GM12891 (cell line): Measurements from ENCODE around the gene SHROOM3.

Experiments used
- POLR2A ChIP-seq: IDR thresholded peaks from 2 replicates; pipeline ENCODE4 v1.6.1; 2011; ENCODE audit warnings: low read depth, low read length, control low read depth
- POLR2AphosphoS5 ChIP-seq: IDR thresholded peaks from 2 replicates; pipeline ENCODE4 v1.6.1; 2011; ENCODE audit warnings: low read depth, low read length, control low read depth
- POU2F2 ChIP-seq: IDR thresholded peaks from 2 replicates; pipeline ENCODE4 v1.6.1; 2011; ENCODE audit warnings: low read depth, mild to moderate bottlenecking, control low read depth, low read length, moderate library complexity
- SPI1 ChIP-seq: IDR thresholded peaks from 2 replicates; pipeline ENCODE4 v1.6.1; 2011; ENCODE audit warnings: low read depth, low read length, control low read depth
- TAF1 ChIP-seq: IDR thresholded peaks from 2 replicates; pipeline ENCODE4 v1.6.1; 2011; ENCODE audit warnings: low read depth, low read length, control low read depth

GRCh38 chr4:76737180-76737579 lies 302.2 kb downstream of the SHROOM3 start:
- TF ChIP-seq POLR2A (no peak), POLR2AphosphoS5 (no peak), TAF1 (no peak), SPI1 (no peak), POU2F2 (no peak)
